GM18873 (cell line): ENCODE data around the gene EXOSC2.
A peak's percentile ranks its signal among the peaks of the same experiment; 100 is the strongest.

ENCODE experiments used
- ATAC-seq: cut with Tn5 transposase; IDR thresholded peaks from one replicate; pipeline ENCODE4 v1.9.1; 2021; ENCODE audit warnings: mild to moderate bottlenecking, moderate library complexity, moderate number of reproducible peaks; ENCODE audit not compliant: unreplicated experiment, low FRiP score

Gene EXOSC2, protein sequence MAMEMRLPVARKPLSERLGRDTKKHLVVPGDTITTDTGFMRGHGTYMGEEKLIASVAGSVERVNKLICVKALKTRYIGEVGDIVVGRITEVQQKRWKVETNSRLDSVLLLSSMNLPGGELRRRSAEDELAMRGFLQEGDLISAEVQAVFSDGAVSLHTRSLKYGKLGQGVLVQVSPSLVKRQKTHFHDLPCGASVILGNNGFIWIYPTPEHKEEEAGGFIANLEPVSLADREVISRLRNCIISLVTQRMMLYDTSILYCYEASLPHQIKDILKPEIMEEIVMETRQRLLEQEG

DNA sequence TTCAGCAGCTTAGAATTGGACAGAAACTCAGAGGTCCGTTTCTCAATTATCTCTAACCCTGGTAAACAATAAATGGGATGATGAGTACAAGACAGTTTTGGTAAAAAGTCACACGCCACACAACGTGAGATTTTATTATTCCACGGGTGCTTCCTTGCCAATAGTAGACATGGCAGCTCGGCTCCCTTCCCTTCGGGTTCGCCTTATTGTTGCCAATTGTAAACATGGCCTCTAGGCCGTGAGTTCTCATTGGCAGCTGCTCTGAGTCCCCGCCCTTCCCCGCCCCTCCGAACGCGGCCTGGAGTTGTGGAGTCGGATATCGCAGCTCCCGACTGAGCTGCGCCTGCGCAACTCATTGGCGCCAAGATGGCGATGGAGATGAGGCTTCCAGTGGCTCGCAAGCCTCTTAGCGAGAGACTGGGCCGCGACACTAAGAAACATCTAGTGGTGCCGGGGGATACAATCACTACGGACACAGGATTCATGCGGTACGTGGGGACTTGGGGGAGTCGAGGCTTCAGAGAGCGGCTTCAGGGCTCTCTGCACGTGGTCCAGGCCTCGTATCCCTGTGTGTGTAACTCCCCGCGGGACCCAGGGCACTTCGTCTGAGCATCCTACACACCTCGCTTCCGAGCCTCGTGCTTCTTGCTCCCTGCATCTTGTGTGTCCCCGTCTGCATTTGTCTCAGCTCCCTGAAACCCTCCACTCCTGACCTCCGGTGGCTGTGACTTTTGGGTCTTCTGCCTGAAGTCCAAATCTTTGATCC lies at the start of gene EXOSC2:
Gene EXOSC2 (plus strand): TSS at position 355 of the 766 bp plus-strand sequence. CDS start 12 bp downstream, at position 367.
- peak; percentile 82 for ATAC-seq

GRCh38 chr9:130651221-130651620 lies 42.4 kb upstream of the EXOSC2 start:
- ATAC-seq, result no peak

DNA sequence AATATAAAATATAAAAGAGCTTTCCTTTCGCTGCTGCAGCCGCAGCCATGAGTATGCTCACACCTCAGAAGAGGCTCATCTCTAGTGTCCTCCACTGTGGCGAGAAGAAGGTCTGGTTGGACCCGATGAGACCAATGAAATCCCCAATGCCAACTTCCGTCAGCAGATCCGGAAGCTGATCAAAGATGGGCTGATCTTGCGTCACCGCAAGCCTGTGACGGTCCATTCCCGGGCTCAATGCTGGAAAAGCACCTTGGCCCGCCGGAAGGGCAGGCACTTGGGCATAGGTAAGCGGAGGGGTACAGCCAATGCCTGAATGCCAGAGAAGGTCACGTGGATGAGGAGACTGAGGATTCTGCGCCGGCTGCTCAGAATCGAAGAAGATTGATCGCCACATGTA lies 41.8 kb upstream of the EXOSC2 start:
- no peak for ATAC-seq

DNA sequence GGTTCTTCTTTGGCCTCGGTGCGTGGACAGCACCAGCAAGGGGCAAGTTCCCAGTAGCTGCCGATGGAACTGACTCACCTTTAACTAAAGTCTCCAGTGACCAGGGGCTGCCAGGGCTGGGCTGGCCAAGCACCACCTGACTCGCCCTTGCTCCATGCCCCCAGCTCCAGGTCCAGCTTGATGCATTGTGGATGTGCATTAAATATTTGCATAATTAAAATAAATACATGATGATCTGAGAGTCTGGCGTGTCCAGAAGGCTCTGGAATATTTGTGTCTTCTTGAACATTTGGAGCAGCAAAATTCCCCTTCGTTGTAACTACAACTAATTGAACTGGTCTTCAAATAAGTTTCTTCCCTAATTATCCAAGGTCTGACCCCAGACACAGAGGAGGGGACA lies 38.7 kb upstream of the EXOSC2 start:
- no peak for ATAC-seq

- no peak for ATAC-seq
Observed at GRCh38 chr9:130658893-130659698, 34.5 kb upstream of the EXOSC2 start.

- ATAC-seq, result no peak
Observed at GRCh38 chr9:130659699-130660248, 33.8 kb upstream of the EXOSC2 start.

- no peak for ATAC-seq
Observed at GRCh38 chr9:130660326-130660682, 33.3 kb upstream of the EXOSC2 start.

GRCh38 chr9:130660683-130661450 lies 32.7 kb upstream of the EXOSC2 start:
- no peak for ATAC-seq

DNA sequence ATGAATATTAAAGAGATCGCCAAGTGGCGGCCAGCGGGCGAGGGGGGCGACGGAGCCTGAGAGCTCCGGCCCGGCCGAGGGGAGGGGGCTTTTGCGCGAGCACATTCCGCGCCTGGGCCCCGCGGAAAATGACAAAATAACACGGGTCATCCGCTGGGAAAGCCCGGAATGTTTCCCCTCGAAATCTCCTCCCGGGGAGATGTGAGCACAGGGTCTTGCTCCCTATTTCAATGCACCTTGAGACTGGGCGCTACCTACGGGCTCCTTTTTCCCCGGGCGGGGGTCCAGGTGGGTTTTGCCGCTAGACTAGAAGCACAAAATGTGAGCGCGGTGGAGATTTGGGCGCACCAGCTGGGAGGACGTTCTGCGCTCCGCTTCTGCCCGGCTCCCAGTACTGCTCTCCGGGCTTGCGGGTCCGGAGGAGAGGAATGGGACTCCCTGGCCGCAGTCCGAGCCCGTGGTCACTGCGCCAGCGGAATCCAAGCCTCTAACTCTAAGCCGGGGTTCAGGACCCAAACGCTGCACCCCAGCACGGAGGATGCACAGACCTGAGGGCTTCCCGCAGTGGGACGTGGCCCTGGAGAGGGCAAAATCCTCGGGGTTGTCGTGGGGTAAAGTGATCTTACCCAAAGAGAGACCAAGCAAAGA lies 32.0 kb upstream of the EXOSC2 start:
- no peak for ATAC-seq

- no peak for ATAC-seq
Observed at GRCh38 chr9:130662099-130662969, 31.2 kb upstream of the EXOSC2 start.

DNA sequence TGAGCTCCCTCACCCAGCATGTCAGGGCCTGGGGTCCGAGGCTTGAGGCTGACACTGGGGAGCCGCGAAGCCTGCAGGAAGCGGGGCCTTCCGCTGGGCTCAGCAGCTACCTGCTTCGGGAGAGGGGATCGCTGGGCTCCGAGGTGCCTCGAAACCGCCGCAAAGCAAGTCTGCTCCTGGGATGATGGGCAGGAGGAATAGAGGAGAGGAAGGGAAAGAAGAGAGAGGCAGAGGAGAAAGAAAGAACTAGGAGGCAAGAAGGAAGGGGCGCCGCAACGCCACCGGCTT lies 30.7 kb upstream of the EXOSC2 start:
- no peak for ATAC-seq

GRCh38 chr9:130663258-130663976 lies 30.2 kb upstream of the EXOSC2 start:
- no peak for ATAC-seq

- no peak for ATAC-seq
Observed at GRCh38 chr9:130663977-130664250, 29.7 kb upstream of the EXOSC2 start.

GRCh38 chr9:130664251-130665028 lies 29.1 kb upstream of the EXOSC2 start, which contains the start of gene PRDM12:
TSS of gene PRDM12 (plus strand) at chr9:130664594. CDS start at chr9:130664654, 60 bp downstream.
- ATAC-seq, result no peak

DNA sequence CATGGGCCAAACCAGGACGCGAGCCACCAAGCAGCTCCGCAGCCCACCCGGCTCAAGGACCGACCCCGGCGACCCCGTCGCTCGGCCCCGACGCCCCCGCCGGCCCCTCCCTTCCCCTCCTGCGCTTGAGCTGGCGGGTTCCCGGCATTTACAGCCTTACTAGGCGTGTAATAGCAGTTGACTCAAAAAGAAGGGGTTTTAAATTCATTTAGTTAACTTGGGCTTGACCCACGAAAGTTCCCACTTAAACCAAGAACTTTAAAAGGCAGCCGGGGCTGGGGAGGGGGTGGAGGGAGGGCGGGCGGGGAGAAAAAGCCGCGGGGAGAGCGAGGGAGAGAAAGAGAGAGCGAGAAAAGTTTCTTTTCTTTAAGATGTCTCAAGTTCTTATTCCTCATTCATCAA lies 28.6 kb upstream of the EXOSC2 start:
- no peak for ATAC-seq

DNA sequence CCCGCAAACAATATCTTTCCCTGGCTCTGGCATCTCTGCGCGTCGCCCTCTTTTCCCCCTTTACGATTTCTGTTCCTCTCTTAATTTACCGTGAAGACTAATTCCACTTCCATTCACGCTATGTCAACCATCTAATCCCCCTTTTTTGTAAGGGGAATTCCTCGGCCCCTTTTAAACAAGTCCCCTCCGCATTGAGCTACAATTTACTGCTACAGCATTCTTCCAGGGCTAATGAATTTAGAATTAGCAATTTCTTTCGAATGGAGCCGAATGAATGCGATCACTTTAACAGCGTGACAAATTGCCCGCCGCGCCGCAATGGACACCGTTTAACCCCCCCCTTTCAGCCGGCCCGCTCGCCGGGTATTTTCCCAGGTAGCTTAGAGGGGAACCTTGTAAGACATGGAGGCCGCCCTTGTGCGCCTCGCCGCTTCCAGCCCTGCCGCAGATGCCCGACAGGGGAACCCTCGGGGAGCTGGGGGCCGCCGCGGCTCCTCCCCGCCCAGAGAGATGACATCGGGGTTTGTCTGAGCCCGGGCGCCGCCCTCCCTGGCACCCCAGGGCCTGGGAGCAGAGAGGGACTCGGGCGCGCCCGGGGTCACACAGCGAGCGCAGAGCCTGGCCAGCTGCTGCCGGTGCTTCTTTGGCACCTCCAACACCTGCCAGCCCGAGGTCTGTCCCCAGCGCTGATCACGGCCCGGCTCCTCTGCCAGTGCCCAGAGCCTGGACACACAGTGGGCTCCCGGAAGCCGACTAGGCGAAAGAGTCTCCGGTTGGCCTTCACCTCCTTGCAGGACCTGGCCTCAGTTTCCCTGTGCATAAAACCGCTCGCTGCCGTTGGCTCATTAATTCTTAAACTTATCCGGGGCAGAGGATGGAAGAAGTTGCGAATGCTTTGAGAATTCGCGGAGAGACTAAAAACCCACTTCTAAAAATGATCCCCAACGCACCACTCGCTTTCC lies 27.9 kb upstream of the EXOSC2 start:
- no peak for ATAC-seq
